ENCODE results near the gene SMARCB1. TPM values are rescaled to one million over a fixed set of nuclear protein-coding genes. Genes with fewer than 3 reads are reported as not detected.

SMARCB1 gene
- total RNA-seq, 4 donors from 2014 or later = 33.7 to 61.3 (median 54.7) TPM

- in situ Hi-C loops (cut with MboI; ENCODE audit: low pct_ligation_motif_present in 1 of 4, low pct_unique_long_range_greater_than_20kb in 1 of 4, low sequenced_read_pairs in 3 of 4) = loop anchor here in 2 of 4 donors (10.0 kb wide), 1 partner anchor 63 kb away; no protein-coding TSS in a partner anchor
- H3K36me3 ChIP-seq = no peaks in the 10 kb centered on the region
- intact Hi-C loops (cut with DNase I; ENCODE audit: low total_unique reads) = no loop called here
- WGBS, 2 donors (ENCODE audit: low coverage in 1 of 2) = 76% methylated on average over 14 of the region's 14 CpGs; no CpG with 5 or more reads in 1 of the 2 donors
- H3K4me3 ChIP-seq = no peak overlapping the region
- H3K27ac ChIP-seq = no peak overlapping the region
- DNase-seq = no peak
- H3K4me1 ChIP-seq = peaks cover 4 to 25% (median 20%) of the 10 kb centered on the region in 4 donors
- no peaks in the 10 kb centered on the region for H3K27me3 ChIP-seq
- H3K9me3 ChIP-seq = no peaks in the 10 kb centered on the region
- TF ChIP-seq POLR2AphosphoS5 (IDR thresholded peaks at IDR 0.05) (no peak), EP300 (IDR thresholded peaks at IDR 0.05; ENCODE audit: low read depth) (no peak), POLR2A (IDR thresholded peaks at IDR 0.05) (no peak)
Measured at GRCh38 chr22:23781511-23782183, 5.1 kb upstream of the SMARCB1 start.

GRCh38 chr22:23782252-23782651 lies 4.5 kb upstream of the SMARCB1 start:
- Histone ChIP-seq H3K9me3 (no peaks in the 10 kb centered on the region), H3K4me3 (no peak overlapping the region), H3K4me1 (peaks cover 4 to 25% (median 20%) of the 10 kb centered on the region in 4 donors), H3K27ac (no peak overlapping the region), H3K27me3 (no peaks in the 10 kb centered on the region), H3K36me3 (no peaks in the 10 kb centered on the region)
- WGBS, 2 donors (ENCODE audit: low coverage in 1 of 2) = 82% methylated on average over 5 of the region's 16 CpGs; no CpG with 5 or more reads in 1 of the 2 donors
- in situ Hi-C loops (cut with MboI; ENCODE audit: low pct_ligation_motif_present in 1 of 4, low pct_unique_long_range_greater_than_20kb in 1 of 4, low sequenced_read_pairs in 3 of 4) = loop anchor here in 2 of 4 donors (10.0 kb wide), 1 partner anchor 63 kb away; no protein-coding TSS in a partner anchor
- intact Hi-C loops (cut with DNase I; ENCODE audit: low total_unique reads) = no loop called here
- TF ChIP-seq CTCF (IDR thresholded peaks at IDR 0.05) = no peak
- TF ChIP-seq EP300 (IDR thresholded peaks at IDR 0.05; ENCODE audit: low read depth) = no peak
- TF ChIP-seq POLR2AphosphoS5 (IDR thresholded peaks at IDR 0.05) = no peak
- TF ChIP-seq POLR2A (IDR thresholded peaks at IDR 0.05) = no peak
- no peak for DNase-seq

GRCh38 chr22:23782703-23783102 lies 4.1 kb upstream of the SMARCB1 start:
- intact Hi-C loops (cut with DNase I; ENCODE audit: low total_unique reads) (no loop called here), in situ Hi-C loops (cut with MboI; ENCODE audit: low pct_ligation_motif_present in 1 of 4, low pct_unique_long_range_greater_than_20kb in 1 of 4, low sequenced_read_pairs in 3 of 4) (loop anchor here in 2 of 4 donors (10.0 kb wide), 1 partner anchor 62 kb away; no protein-coding TSS in a partner anchor)
- H3K27me3 ChIP-seq = no peaks in the 10 kb centered on the region
- peaks cover 6 to 28% (median 23%) of the 10 kb centered on the region in 4 donors for H3K4me1 ChIP-seq
- no peaks in the 10 kb centered on the region for H3K9me3 ChIP-seq
- no peak overlapping the region for H3K27ac ChIP-seq
- no peaks in the 10 kb centered on the region for H3K36me3 ChIP-seq
- DNase-seq = no peak
- H3K4me3 ChIP-seq = no peak overlapping the region
- TF ChIP-seq CTCF (IDR thresholded peaks at IDR 0.05) = no peak
- TF ChIP-seq POLR2AphosphoS5 (IDR thresholded peaks at IDR 0.05) = no peak
- no peak for TF ChIP-seq POLR2A (IDR thresholded peaks at IDR 0.05)
- TF ChIP-seq EP300 (IDR thresholded peaks at IDR 0.05; ENCODE audit: low read depth) = no peak
- WGBS, 2 donors (ENCODE audit: low coverage in 1 of 2) = 83% methylated on average over 1 of the region's 1 CpG; no CpG with 5 or more reads in 1 of the 2 donors

DNA sequence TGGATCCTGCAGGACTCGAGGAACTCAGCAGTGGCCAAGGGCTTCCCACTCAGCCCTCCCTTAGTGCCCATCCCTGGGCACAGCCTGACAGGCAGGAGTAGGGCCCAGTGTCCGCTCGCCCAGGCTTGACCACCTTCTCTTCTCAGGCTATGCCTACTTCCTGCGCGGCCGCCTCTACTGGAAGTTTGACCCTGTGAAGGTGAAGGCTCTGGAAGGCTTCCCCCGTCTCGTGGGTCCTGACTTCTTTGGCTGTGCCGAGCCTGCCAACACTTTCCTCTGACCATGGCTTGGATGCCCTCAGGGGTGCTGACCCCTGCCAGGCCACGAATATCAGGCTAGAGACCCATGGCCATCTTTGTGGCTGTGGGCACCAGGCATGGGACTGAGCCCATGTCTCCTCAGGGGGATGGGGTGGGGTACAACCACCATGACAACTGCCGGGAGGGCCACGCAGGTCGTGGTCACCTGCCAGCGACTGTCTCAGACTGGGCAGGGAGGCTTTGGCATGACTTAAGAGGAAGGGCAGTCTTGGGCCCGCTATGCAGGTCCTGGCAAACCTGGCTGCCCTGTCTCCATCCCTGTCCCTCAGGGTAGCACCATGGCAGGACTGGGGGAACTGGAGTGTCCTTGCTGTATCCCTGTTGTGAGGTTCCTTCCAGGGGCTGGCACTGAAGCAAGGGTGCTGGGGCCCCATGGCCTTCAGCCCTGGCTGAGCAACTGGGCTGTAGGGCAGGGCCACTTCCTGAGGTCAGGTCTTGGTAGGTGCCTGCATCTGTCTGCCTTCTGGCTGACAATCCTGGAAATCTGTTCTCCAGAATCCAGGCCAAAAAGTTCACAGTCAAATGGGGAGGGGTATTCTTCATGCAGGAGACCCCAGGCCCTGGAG lies 3.3 kb upstream of the SMARCB1 start:
- H3K4me1 ChIP-seq = peaks cover 10 to 36% (median 29%) of the 10 kb centered on the region in 4 donors
- WGBS, 2 donors (ENCODE audit: low coverage in 1 of 2) = 68 to 83% methylated on average over 4 to 15 of the region's 15 CpGs
- no peaks in the 10 kb centered on the region for H3K9me3 ChIP-seq
- H3K36me3 ChIP-seq = no peaks in the 10 kb centered on the region
- intact Hi-C loops (cut with DNase I; ENCODE audit: low total_unique reads) = no loop called here
- no peaks in the 10 kb centered on the region for H3K27me3 ChIP-seq
- H3K4me3 ChIP-seq = no peak overlapping the region
- TF ChIP-seq POLR2AphosphoS5 (IDR thresholded peaks at IDR 0.05) (no peak), POLR2A (IDR thresholded peaks at IDR 0.05) (no peak), EP300 (IDR thresholded peaks at IDR 0.05; ENCODE audit: low read depth) (no peak), CTCF (IDR thresholded peaks at IDR 0.05) (no peak)
- DNase-seq = no peak
- peak overlapping the region in 2 of 4 donors; percentile 4 to 42 for H3K27ac ChIP-seq
- in situ Hi-C loops (cut with MboI; ENCODE audit: low pct_ligation_motif_present in 1 of 4, low pct_unique_long_range_greater_than_20kb in 1 of 4, low sequenced_read_pairs in 3 of 4) = loop anchor here in 2 of 4 donors (10.0 kb wide), 1 partner anchor 61 kb away; no protein-coding TSS in a partner anchor

All from transverse colon (tissue), 4 donors.